PC-9 (cell line): ENCODE measurements around the gene ACTA1. TPM values are rescaled to one million over a fixed set of nuclear protein-coding genes. Genes with fewer than 3 reads are reported as not detected.

Experiments used
- BruUV-seq: library from RNA; stranded (reverse); fragments of 400-500 nt; replicated peaks from 2 replicates; lab custom pipeline; 2021; lab: Mats Ljungman, UMichigan
- CTCF ChIA-PET: fragments of 300-600 bp; sonication (Branson Sonifier 250); formaldehyde crosslinking; loops from one replicate; lab custom pipeline; 2022; ENCODE audit warnings: antibody characterized with exemption; lab: Charles Lee
- POLR2A ChIA-PET: fragments of 300-600 bp; sonication (Branson Sonifier 250); formaldehyde crosslinking; loops from one replicate; lab custom pipeline; 2022; ENCODE audit warnings: antibody characterized with exemption; ENCODE audit not compliant: unreplicated experiment; lab: Charles Lee
- DNase-seq, 2 experiments: peaks; one replicate each; pipeline versions ENCODE4 v3.0.0 to v3.0.0-alpha.2; 2015 to 2022; ENCODE audit warnings: mixed read lengths in 1 of 2
- H2AFZ ChIP-seq: fragments of 200-600 bp; sonication (generic); 2 replicates; pipeline ENCODE4 v1.8.1; 2017; ENCODE audit warnings: antibody characterized with exemption
- H3F3A ChIP-seq: fragments of 200-600 bp; sonication (generic); 2 replicates; pipeline ENCODE4 v1.8.1; 2017; ENCODE audit warnings: antibody characterized with exemption, mild to moderate bottlenecking, low read depth; ENCODE audit not compliant: insufficient read depth
- H3K27ac ChIP-seq: fragments of 200-600 bp; sonication (generic); 2 replicates; pipeline ENCODE4 v1.6.1; 2016; ENCODE audit warnings: mixed run types
- H3K27me3 ChIP-seq: fragments of 200-600 bp; sonication (generic); 2 replicates; pipeline ENCODE4 v1.6.1; 2016; ENCODE audit warnings: low read depth, mixed run types; ENCODE audit not compliant: insufficient read depth
- H3K36me3 ChIP-seq: fragments of 200-600 bp; sonication (generic); 2 replicates; pipeline ENCODE4 v1.6.1; 2016; ENCODE audit warnings: low read depth, mixed run types
- H3K4me1 ChIP-seq: fragments of 200-600 bp; sonication (generic); replicated peaks from 2 replicates; pipeline ENCODE4 v1.6.1; 2016; ENCODE audit warnings: mixed run types; ENCODE audit not compliant: insufficient read depth
- H3K4me2 ChIP-seq: fragments of 200-600 bp; sonication (generic); 2 replicates; pipeline ENCODE4 v1.6.1; 2017; ENCODE audit warnings: mixed run types
- H3K4me3 ChIP-seq: fragments of 200-600 bp; sonication (generic); 2 replicates; pipeline ENCODE4 v1.6.1; 2016; ENCODE audit warnings: mixed run types
- H3K79me2 ChIP-seq: fragments of 200-600 bp; sonication (generic); 2 replicates; pipeline ENCODE4 v1.6.1; 2017; ENCODE audit warnings: low read depth, mixed run types
- H3K9me2 ChIP-seq: fragments of 200-600 bp; sonication (generic); 2 replicates; pipeline ENCODE4 v1.8.1; 2017; ENCODE audit warnings: mild to moderate bottlenecking; ENCODE audit not compliant: insufficient read depth
- H3K9me3 ChIP-seq: fragments of 200-600 bp; sonication (generic); 2 replicates; pipeline ENCODE4 v1.8.1; 2016; ENCODE audit warnings: low read depth; ENCODE audit not compliant: insufficient read depth
- H4K20me1 ChIP-seq: fragments of 200-600 bp; sonication (generic); 2 replicates; pipeline ENCODE4 v1.8.1; 2017; ENCODE audit not compliant: insufficient read depth
- EZH2 ChIP-seq: fragments of 200-600 bp; sonication (generic); IDR thresholded peaks from 2 replicates; pipeline ENCODE4 v1.8.0; 2017; ENCODE audit warnings: antibody characterized with exemption, low read depth
- intact Hi-C: fragments of 100-400 bp; cut with micrococcal nuclease; formaldehyde crosslinking; loops from one replicate; pipeline ENCODE4 v1.10.0; 2022; ENCODE audit not compliant: unreplicated experiment
- total RNA-seq: library from RNA; stranded (reverse); gene quantifications from 2 replicates; pipeline ENCODE4 v1.2.3, GENCODE V29; 2021
- TF ChIP-seq, protein P1 (sequence below): fragments of 200-600 bp; sonication (generic); conservative IDR thresholded peaks from 2 replicates; pipeline ENCODE4 v1.6.1; 2017; ENCODE audit warnings: mixed run types, antibody characterized with exemption, mild to moderate bottlenecking, moderate library complexity

The ACTA1 gene
- total RNA-seq, 1 experiment from 2014 or later = not detected

DNA sequence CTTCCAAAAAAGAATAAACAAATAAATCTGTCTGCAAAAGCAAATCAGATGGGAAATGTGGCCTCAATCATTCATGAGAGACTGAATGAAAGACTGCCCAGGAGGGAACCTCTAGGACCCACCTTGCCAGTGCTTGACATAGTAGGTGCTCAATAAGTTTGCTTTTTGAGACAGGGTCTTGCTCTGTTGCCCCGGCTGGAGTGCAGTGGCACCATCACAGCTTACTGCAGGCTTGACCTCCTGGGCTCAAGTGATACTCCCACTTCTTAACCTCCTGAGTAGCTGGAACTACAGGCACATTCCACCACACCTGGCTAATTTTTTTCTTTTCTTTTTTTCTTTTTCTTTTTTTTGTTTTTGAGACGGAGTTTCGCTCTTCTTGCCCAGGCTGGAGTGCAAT lies 50.7 kb downstream of the ACTA1 start:
- BruUV-seq = no TSS peak
- TF ChIP-seq, protein P1, sequence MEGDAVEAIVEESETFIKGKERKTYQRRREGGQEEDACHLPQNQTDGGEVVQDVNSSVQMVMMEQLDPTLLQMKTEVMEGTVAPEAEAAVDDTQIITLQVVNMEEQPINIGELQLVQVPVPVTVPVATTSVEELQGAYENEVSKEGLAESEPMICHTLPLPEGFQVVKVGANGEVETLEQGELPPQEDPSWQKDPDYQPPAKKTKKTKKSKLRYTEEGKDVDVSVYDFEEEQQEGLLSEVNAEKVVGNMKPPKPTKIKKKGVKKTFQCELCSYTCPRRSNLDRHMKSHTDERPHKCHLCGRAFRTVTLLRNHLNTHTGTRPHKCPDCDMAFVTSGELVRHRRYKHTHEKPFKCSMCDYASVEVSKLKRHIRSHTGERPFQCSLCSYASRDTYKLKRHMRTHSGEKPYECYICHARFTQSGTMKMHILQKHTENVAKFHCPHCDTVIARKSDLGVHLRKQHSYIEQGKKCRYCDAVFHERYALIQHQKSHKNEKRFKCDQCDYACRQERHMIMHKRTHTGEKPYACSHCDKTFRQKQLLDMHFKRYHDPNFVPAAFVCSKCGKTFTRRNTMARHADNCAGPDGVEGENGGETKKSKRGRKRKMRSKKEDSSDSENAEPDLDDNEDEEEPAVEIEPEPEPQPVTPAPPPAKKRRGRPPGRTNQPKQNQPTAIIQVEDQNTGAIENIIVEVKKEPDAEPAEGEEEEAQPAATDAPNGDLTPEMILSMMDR = no peak
- no peak for TF ChIP-seq EZH2
- H3K9me2 ChIP-seq = no peaks in the 10 kb centered on the region
- no peaks in the 10 kb centered on the region for H3K4me1 ChIP-seq
- no peaks in the 10 kb centered on the region for H3K79me2 ChIP-seq
- peaks cover 4% of the 10 kb centered on the region; the same call in 1 of the 2 replicates for H3K27me3 ChIP-seq
- no peaks in the 10 kb centered on the region for H3K36me3 ChIP-seq
- intact Hi-C loops = no loop called here
- no peak overlapping the region for H3K4me3 ChIP-seq
- H3K27ac ChIP-seq = no peak overlapping the region
- ChIA-PET CTCF (no interaction called here), POLR2A (no interaction called here)
- no peaks in the 10 kb centered on the region for H3F3A ChIP-seq
- no peak overlapping the region for H3K4me2 ChIP-seq
- H3K9me3 ChIP-seq = no peaks in the 10 kb centered on the region
- H2AFZ ChIP-seq = no peak overlapping the region
- no peaks in the 10 kb centered on the region for H4K20me1 ChIP-seq
- no peak for DNase-seq

Other genes starting within 250 kb of the ACTA1 start
- gene RAB4A, start 163.0 kb downstream of the ACTA1 start, total RNA-seq = 29.0 and 33.7 TPM in 2 replicates
- gene CCSAP, start 91.0 kb downstream of the ACTA1 start, total RNA-seq = 6.7 and 7.4 TPM in 2 replicates
- gene NUP133, start 74.2 kb upstream of the ACTA1 start, total RNA-seq = 38.5 and 42.9 TPM in 2 replicates
- gene ABCB10, start 124.6 kb upstream of the ACTA1 start, total RNA-seq = 9.4 and 12.1 TPM in 2 replicates
- gene TAF5L, start 192.0 kb upstream of the ACTA1 start, total RNA-seq = 12.1 and 16.4 TPM in 2 replicates
- gene URB2, start 192.2 kb upstream of the ACTA1 start, total RNA-seq = 6.6 and 7.7 TPM in 2 replicates